COLO668 (cell line): ENCODE results near the gene PACRG.

Experiments
- DNase-seq: peaks from one replicate; lab custom pipeline; 2025; ENCODE audit not compliant: unreplicated experiment; lab: John Stamatoyannopoulos, UW

PACRG gene

DNA sequence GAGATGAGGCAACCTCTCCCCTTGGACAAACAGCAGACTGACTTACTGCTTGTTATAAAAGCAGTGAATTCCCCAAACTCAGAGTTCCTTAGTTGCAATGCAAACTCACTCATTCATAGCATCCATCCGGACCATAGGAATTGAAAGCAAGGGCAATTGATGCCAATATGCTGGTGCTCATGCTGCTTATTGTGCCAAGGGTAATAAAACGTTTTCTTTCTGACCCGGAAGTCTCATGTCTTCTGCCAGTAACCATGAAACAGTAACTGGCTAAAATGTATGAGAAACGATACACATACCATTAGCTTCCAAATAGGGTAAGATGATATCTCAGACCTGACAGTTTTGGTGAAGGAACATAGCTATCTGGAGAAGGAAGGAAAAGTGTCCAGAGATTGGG lies 18.3 kb upstream of the PACRG start:
- DNase-seq: no peak

DNA sequence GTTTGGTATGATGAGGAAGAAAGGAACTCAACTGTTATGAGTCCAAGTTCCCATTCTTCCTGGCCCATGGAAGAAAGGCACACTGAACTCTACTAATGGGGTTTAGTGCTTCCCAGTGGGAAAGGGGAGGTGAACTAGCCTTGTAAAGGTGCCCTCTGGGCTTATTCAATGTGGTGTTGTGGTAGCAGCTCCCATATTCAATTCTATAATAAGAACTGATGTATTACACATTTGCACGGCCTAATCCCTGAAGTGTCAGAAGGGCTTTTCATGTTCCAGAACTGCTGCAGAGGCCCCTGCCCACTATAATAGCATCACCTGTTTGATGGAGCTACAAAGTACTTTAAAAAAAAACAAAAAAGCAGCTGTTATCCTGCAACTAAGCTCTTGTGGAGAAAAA lies 17.4 kb upstream of the PACRG start:
- DNase-seq: no peak

DNA sequence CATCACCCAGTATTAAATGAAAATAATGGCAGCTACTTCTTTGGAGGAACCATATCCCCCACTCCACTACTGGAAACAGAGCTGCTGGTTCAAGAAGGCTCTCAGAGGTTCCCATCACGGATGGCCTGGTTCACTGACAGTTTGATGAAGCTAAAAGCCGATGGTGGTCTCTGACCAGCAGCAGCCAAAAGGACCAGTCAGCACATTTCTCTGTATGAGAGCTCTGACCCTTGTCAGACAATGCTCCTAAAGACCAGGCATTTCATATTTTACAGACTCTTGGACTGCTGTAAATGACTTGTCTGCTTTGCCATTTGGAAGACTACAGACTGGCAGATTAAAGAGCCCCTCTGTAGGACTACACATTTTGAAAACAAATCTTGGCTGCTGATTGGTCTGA lies 16.8 kb upstream of the PACRG start:
- DNase-seq: no peak

DNA sequence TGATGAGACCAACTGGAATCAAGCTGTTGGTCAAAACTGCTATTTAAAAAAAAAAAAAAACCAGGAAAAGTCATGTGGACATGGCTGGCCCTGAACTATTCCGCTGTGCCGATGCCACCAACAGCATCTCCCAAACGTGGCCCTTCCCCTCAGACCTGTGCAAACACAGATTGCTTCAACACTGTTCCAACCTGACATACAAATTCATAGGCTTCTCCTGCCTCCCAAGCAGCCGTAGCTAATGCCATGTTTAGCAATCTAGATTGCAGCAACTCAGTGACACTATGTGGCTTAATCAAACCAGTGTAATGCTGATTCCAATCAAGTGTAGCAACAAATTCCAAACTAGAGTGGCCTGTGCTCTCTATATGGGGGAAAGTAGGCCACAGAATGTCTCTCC lies 16.4 kb upstream of the PACRG start:
- DNase-seq: no peak

DNA sequence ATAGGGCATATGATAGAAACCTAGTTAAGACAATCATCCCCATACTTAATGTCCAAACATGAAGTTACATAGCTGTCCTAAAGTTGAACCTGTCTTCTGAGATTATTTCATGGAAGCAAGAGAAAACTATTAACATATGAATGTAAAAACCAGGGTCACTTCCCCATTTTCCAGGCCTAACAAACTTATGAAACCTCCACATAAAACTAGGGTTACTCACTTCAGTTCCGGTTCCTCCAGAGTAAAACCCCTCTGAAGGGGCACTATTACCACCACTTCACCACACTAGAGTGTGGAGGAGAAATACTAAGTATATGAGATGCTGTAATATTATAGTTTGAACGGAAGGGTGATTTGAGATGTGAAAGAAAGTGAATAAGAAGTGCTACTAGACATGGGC lies 15.1 kb upstream of the PACRG start:
- DNase-seq: no peak

- no peak for DNase-seq
These were observed 13.6 kb upstream of the PACRG start for GRCh38 chr6:162713974-162714780.

DNA sequence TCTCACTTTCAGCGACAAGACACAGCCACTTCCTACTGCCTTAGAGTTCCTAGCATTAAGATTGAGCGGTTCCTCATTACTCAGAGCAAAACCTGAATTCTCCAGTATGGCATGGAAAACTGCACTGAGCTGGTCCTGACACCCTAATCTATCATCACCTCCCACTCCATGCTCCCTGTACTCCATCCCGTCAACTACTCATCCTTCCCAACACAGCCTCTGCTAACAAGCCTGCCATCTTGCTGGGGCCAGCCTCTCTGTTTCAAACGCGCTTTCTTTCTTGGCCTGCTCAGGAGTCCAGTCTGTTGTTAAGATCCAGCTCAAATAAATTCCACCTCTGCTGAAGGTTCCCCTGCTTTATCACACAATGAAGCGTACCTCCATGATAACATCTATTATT lies 12.2 kb upstream of the PACRG start:
- DNase-seq: no peak

GRCh38 chr6:162719528-162719927 lies 8.2 kb upstream of the PACRG start:
- no peak for DNase-seq

DNA sequence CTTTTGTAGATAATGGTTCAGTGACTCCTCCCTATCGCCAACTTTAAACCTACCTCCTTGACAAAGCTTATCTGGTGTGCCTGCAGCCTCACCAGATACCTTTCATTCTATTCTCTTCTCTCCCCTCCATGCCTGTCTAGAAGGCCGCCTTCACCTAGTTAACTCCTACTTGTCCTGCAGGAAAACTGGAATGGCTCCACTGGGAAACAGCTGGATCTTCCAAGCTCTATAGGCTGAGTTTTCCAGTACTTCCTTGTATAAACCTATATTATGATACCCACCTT lies 6.4 kb upstream of the PACRG start:
- no peak for DNase-seq

GRCh38 chr6:162722226-162722625 lies 5.5 kb upstream of the PACRG start:
- no peak for DNase-seq

GRCh38 chr6:162722633-162723032 lies 5.1 kb upstream of the PACRG start:
- no peak for DNase-seq

GRCh38 chr6:162726947-162727321 lies 840 bp upstream of the PACRG start:
- no peak for DNase-seq

DNA sequence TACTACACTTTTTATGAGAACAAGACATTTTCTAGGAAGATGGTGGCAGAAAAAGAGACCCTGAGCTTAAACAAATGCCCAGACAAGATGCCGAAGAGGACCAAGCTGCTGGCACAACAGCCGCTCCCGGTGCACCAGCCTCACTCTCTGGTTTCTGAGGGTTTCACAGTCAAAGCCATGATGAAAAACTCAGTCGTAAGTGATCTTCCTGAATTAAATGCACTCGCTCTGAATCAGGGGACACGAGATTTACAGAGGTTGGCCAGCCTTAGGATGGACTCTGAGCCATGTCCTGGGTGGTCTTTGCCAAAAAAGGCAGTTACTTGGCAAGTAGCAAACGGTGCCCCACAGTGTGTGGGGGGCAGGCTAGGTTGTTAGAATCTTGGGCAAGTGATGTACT lies 423 bp downstream of the PACRG start:
- DNase-seq: no peak

- DNase-seq: no peak
These were observed 932 bp downstream of the PACRG start for GRCh38 chr6:162728706-162729105.

DNA sequence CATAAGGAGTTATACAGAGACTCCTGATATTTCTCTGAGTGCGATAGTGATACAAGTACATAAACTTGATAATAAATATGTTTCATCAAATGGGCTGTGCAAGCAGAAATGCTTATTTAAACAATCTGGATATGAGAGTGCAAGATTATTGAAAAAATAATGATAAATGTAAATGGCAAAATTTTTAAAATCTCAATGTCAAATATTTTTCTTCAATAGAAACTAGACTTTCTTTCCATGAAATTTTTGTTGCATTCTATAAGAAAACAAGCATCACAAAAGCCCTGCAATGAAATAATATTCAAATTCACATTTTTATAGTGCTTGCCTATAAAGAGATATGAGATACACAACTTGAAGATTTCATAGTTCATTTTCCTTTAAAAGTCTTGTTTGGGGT lies 2.7 kb downstream of the PACRG start:
- no peak for DNase-seq

DNA sequence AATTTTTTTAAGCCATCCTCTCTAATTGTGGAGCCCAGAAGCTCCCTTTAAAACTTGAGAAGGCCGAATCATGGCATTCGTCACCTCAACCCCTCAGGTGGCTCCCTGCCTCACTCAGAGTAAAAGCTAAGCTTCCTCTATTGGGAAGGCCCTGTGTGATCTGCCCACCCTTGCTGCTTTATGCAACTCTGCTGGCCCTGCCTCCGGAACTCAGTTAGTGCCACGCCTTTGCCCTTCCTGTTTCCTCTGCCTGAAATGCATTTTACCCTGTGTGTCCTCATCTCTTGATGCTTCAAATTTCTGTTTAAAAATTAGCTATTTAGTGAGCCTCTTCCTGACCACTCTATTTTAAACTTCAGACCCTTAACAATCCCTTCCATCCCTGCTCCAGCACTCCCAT lies 5.7 kb downstream of the PACRG start:
- DNase-seq: no peak

DNA sequence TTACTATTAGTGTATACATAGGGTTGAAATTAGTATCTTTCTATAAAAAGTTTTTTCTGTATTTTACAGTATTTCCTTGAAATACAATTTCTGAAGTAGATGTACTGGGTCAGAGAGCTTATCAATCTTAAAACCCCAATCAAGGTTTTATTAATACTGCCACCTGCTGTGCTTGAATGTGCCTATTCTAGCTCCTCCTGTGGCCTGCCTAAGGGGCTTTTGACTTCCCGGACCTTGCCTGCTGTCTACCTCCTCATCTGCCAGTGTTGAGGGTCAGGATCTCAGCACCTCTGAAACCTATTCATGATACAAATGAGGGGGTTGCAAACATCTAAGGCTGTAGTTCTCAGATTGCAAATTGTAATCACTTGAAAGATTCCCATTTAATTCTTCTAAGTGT lies 9.2 kb downstream of the PACRG start:
- DNase-seq: no peak

DNA sequence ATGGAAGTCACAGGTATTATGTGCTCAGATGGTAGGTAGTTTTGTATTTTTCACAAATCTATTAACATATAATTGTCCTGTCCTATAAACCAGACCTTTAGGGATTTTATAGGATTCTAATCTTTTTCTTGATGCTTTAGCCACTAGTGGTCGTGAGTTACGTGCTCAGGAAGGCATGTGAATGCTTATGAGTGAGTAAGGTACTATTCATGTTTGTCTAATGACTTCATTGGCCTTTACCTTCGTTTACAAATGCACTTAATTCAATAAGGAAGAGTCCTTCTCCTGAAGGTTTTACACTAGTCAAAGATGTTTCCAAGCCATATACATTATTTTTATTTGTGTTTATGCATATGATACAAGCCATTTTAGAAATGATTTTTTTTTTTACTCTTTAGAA lies 23.0 kb downstream of the PACRG start:
- no peak for DNase-seq

GRCh38 chr6:162751211-162751859 lies 23.6 kb downstream of the PACRG start:
- DNase-seq: no peak

GRCh38 chr6:162753775-162754174 lies 26.0 kb downstream of the PACRG start:
- DNase-seq: no peak

- no peak for DNase-seq
These were observed 42.4 kb downstream of the PACRG start for GRCh38 chr6:162770136-162770535.

DNA sequence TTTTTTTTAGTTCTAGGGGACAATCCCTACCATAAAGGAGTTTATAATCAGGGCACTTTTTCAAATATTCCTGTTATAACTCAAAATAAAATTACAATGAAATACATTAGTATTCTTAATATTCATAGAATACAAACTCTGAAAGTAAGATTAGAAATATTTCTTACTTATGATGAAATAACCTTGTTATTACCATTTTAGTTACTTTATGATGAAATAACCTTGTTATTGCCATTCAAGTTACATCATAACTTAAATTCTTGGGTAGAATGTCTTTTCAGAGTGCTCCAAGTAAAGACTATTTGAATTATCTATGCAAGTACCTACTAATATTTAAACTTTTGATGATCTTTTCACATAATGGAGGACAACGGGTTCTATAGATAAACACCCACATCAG lies 43.2 kb downstream of the PACRG start:
- no peak for DNase-seq

GRCh38 chr6:162772466-162772865 lies 44.7 kb downstream of the PACRG start:
- no peak for DNase-seq
